KMS-11 (cell line): ENCODE results near the gene SCMH1.

Experiments
- H2AFZ ChIP-seq: fragments of 200-600 bp; sonication (generic); 2 replicates; pipeline ENCODE4 v1.6.1; 2016; ENCODE audit warnings: antibody characterized with exemption, mixed run types, low read depth
- H3K27ac ChIP-seq: fragments of 200-600 bp; sonication (generic); 2 replicates; pipeline ENCODE4 v1.6.1; 2016; ENCODE audit warnings: mild to moderate bottlenecking, mixed run types
- H3K27me3 ChIP-seq: fragments of 200-600 bp; sonication (generic); 2 replicates; pipeline ENCODE4 v1.6.1; 2017; ENCODE audit warnings: mild to moderate bottlenecking, low read depth, mixed run types, moderate library complexity; ENCODE audit not compliant: insufficient read depth
- H3K36me3 ChIP-seq: fragments of 200-600 bp; sonication (generic); 2 replicates; pipeline ENCODE4 v1.6.1; 2017; ENCODE audit warnings: mild to moderate bottlenecking, mixed run types; ENCODE audit not compliant: insufficient read depth
- H3K4me1 ChIP-seq: fragments of 200-600 bp; sonication (generic); 2 replicates; pipeline ENCODE4 v1.6.1; 2016; ENCODE audit warnings: mild to moderate bottlenecking, low read depth, mixed run types; ENCODE audit not compliant: poor library complexity, severe bottlenecking
- H3K4me2 ChIP-seq: fragments of 200-600 bp; sonication (generic); 2 replicates; pipeline ENCODE4 v1.7.0; 2016; ENCODE audit warnings: mild to moderate bottlenecking, mixed run types
- H3K4me3 ChIP-seq: fragments of 200-600 bp; sonication (generic); IDR thresholded peaks from 2 replicates; pipeline ENCODE4 v1.6.1; 2017; ENCODE audit warnings: low read depth, low read length, mixed read lengths; ENCODE audit not compliant: insufficient read depth
- H3K79me2 ChIP-seq: fragments of 200-600 bp; sonication (generic); 2 replicates; pipeline ENCODE4 v1.6.1; 2016; ENCODE audit warnings: low read depth, mixed run types; ENCODE audit not compliant: insufficient read depth
- H3K9ac ChIP-seq: fragments of 200-600 bp; sonication (generic); 2 replicates; pipeline ENCODE4 v1.6.1; 2016; ENCODE audit warnings: mild to moderate bottlenecking, mixed run types
- H4K20me1 ChIP-seq: fragments of 200-600 bp; sonication (generic); 2 replicates; pipeline ENCODE4 v1.6.1; 2016; ENCODE audit warnings: mild to moderate bottlenecking, mixed run types; ENCODE audit not compliant: insufficient read depth
- CTCF ChIP-seq: fragments of 200-600 bp; sonication (generic); conservative IDR thresholded peaks from 2 replicates; pipeline ENCODE4 v1.6.1; 2017; ENCODE audit warnings: low read depth, mild to moderate bottlenecking, antibody characterized with exemption, low read length, moderate library complexity, mixed read lengths

Gene SCMH1

DNA sequence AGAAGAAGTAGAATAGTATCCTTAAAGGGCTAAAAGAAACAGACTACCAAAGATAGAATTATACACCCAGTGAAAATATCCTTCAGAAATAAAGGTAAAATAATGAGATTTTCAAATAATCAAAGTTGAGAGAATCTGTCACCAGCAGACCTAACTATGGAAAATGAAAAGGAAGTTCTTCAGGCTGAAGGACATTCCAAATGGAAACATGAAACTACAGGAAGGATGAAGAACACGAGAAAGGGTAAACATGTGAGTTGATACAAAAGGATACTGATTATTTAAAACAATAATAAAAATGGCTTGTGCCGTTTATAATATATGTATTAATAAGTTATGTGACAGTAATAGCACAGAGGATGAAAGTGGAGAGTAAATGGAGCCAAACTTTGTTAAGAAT, 163.5 kb downstream of the SCMH1 start:
- H3K27ac ChIP-seq, result no peak overlapping the region
- H3K27me3 ChIP-seq, result no peaks in the 10 kb centered on the region
- no peaks in the 10 kb centered on the region for H3K36me3 ChIP-seq
- H3K4me2 ChIP-seq, result no peak overlapping the region
- TF ChIP-seq CTCF, result no peak
- no peaks in the 10 kb centered on the region for H3K4me1 ChIP-seq
- H3K4me3 ChIP-seq, result no peak overlapping the region
- H3K9ac ChIP-seq, result no peak overlapping the region
- no peak overlapping the region for H2AFZ ChIP-seq
- no peaks in the 10 kb centered on the region for H3K79me2 ChIP-seq
- H4K20me1 ChIP-seq, result no peaks in the 10 kb centered on the region

- Histone ChIP-seq H4K20me1 (no peaks in the 10 kb centered on the region), H3K4me3 (no peak overlapping the region), H3K4me1 (no peaks in the 10 kb centered on the region), H3K4me2 (no peak overlapping the region), H3K79me2 (no peaks in the 10 kb centered on the region), H3K9ac (no peak overlapping the region), H2AFZ (no peak overlapping the region), H3K36me3 (no peaks in the 10 kb centered on the region), H3K27me3 (no peaks in the 10 kb centered on the region), H3K27ac (no peak overlapping the region)
- TF ChIP-seq CTCF, result no peak
These were observed 163.9 kb downstream of the SCMH1 start for GRCh38 chr1:41078193-41078592.

GRCh38 chr1:41073971-41074370, 168.1 kb downstream of the SCMH1 start:
- Histone ChIP-seq H3K4me3 (no peak overlapping the region), H3K4me1 (no peaks in the 10 kb centered on the region), H3K27me3 (no peaks in the 10 kb centered on the region), H2AFZ (no peak overlapping the region), H3K79me2 (no peaks in the 10 kb centered on the region), H3K4me2 (no peak overlapping the region), H3K27ac (no peak overlapping the region), H3K36me3 (no peaks in the 10 kb centered on the region), H4K20me1 (no peaks in the 10 kb centered on the region), H3K9ac (no peak overlapping the region)
- no peak for TF ChIP-seq CTCF

- H3K79me2 ChIP-seq, result no peaks in the 10 kb centered on the region
- H3K4me3 ChIP-seq, result no peak overlapping the region
- H3K27ac ChIP-seq, result no peak overlapping the region
- no peak overlapping the region for H2AFZ ChIP-seq
- H3K27me3 ChIP-seq, result no peaks in the 10 kb centered on the region
- H4K20me1 ChIP-seq, result no peaks in the 10 kb centered on the region
- no peak overlapping the region for H3K9ac ChIP-seq
- no peak for TF ChIP-seq CTCF
- H3K36me3 ChIP-seq, result no peaks in the 10 kb centered on the region
- H3K4me1 ChIP-seq, result no peaks in the 10 kb centered on the region
- no peak overlapping the region for H3K4me2 ChIP-seq
These were observed 170.1 kb downstream of the SCMH1 start for GRCh38 chr1:41072051-41072450.

GRCh38 chr1:41056907-41057306, 185.2 kb downstream of the SCMH1 start:
- no peak for TF ChIP-seq CTCF
- Histone ChIP-seq H3K36me3 (no peaks in the 10 kb centered on the region), H3K9ac (no peak overlapping the region), H3K27me3 (no peaks in the 10 kb centered on the region), H3K27ac (no peak overlapping the region), H2AFZ (no peak overlapping the region), H3K4me3 (no peak overlapping the region), H3K4me1 (no peaks in the 10 kb centered on the region), H3K79me2 (no peaks in the 10 kb centered on the region), H4K20me1 (no peaks in the 10 kb centered on the region), H3K4me2 (no peak overlapping the region)
